Lower leg skin (tissue), 3 donors: ENCODE results near the gene A3GALT2.

Experiments used
- CTCF ChIP-seq, 3 donors: fragments of 450-650 bp; IDR thresholded peaks; one replicate each; pipeline ENCODE4 v1.5.1; 2016; ENCODE audit warnings: antibody characterized with exemption in 3 of 3, mild to moderate bottlenecking in 3 of 3, moderate library complexity in 2 of 3
- POLR2A ChIP-seq, 2 donors: fragments of 450-650 bp; IDR thresholded peaks; one replicate each; pipeline ENCODE4 v1.6.1; 2016 to 2017; ENCODE audit warnings: antibody characterized with exemption in 2 of 2, mild to moderate bottlenecking in 1 of 2, moderate library complexity in 1 of 2

- TF ChIP-seq CTCF (IDR thresholded peaks at IDR 0.05) (no peak), POLR2A (IDR thresholded peaks at IDR 0.05) (no peak)
Measured at GRCh38 chr1:33299461-33300155, 21.3 kb downstream of the A3GALT2 start.
